ENCODE data around the gene RFT1. TPM values are rescaled to one million over a fixed set of nuclear protein-coding genes. Genes with fewer than 3 reads are reported as not detected.
A peak's percentile ranks its signal among the peaks of the same experiment; 100 is the strongest.

Gene RFT1
- total RNA-seq, 1 donor: 11.9 TPM

DNA sequence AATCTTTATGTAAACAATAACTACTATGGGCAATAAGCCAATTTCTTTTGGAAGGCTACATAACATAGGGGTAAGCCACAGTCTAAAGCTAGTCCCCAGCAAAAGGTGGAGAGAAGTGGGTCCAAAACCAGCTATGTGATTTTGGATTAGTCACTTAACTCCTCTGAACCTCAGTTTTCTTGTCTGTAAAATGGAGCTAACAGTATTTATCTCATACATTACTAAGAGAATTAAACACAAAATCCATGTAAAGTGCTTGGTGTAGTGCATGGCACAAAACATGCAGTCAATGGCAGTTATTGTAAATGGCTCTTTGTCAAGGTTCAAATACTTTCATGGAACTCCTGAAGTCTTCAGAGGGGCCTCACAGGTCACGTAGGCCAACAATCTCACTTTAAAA lies 13.3 kb downstream of the RFT1 start:
- Histone ChIP-seq H4K20me1 (ENCODE audit: insufficient read depth, low read length) (no peaks in the 10 kb centered on the region), H3K4me3 (ENCODE audit: insufficient read depth, low read length) (no peak overlapping the region), H3K79me2 (ENCODE audit: insufficient read depth, low read length) (no peaks in the 10 kb centered on the region), H3K27ac (ENCODE audit: low read depth, low read length) (no peak overlapping the region), H3K27me3 (ENCODE audit: insufficient read depth, low read length) (no peaks in the 10 kb centered on the region), H3K4me2 (ENCODE audit: insufficient read depth, low read length) (no peak overlapping the region), H3K4me1 (ENCODE audit: insufficient read depth, low read length) (peaks cover 15% of the 10 kb centered on the region), H2AFZ (ENCODE audit: low read length) (no peak overlapping the region), H3K36me3 (ENCODE audit: insufficient read depth, low read length) (peaks cover 37% of the 10 kb centered on the region), H3K9me3 (ENCODE audit: low read depth, low read length) (no peaks in the 10 kb centered on the region)
- TF ChIP-seq, protein P1, sequence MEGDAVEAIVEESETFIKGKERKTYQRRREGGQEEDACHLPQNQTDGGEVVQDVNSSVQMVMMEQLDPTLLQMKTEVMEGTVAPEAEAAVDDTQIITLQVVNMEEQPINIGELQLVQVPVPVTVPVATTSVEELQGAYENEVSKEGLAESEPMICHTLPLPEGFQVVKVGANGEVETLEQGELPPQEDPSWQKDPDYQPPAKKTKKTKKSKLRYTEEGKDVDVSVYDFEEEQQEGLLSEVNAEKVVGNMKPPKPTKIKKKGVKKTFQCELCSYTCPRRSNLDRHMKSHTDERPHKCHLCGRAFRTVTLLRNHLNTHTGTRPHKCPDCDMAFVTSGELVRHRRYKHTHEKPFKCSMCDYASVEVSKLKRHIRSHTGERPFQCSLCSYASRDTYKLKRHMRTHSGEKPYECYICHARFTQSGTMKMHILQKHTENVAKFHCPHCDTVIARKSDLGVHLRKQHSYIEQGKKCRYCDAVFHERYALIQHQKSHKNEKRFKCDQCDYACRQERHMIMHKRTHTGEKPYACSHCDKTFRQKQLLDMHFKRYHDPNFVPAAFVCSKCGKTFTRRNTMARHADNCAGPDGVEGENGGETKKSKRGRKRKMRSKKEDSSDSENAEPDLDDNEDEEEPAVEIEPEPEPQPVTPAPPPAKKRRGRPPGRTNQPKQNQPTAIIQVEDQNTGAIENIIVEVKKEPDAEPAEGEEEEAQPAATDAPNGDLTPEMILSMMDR (IDR thresholded peaks at IDR 0.05; ENCODE audit: extremely low read depth, low read depth, low read length): no peak
- no peak for DNase-seq (ENCODE audit: insufficient read length, low spot score, missing footprints)

DNA sequence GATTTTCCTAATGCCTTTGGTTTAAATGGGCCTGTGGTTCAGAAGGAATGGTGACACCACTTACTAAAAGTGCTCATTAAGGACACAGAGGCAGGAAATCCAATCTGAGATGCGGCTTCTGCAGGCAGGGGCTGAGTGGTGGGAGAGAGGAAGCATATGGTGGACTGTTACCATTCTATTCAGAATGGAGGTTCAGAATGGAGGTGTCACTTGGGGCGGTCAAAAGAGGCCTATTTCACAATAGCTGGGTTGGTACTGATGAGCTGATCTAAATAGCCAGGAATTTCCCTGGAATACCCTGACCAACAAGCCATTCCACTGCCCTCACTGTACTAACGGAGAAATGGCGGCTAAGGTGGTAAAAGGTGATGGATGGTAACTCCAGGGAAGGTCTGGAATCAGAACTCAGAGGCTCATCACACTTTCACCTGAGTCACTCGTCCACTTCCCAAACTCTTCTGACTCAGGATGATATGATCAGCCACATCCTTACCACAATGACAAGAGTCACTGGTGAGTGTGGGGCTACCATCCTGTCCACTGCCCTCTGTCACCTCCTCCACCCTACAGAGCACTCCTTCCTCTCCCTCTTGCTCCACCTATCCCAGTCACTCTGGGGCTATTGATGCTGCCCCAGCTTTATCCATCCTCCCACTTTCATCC lies 15.7 kb downstream of the RFT1 start:
- no peaks in the 10 kb centered on the region for H4K20me1 ChIP-seq (ENCODE audit: insufficient read depth, low read length)
- peaks cover 20% of the 10 kb centered on the region for H3K4me1 ChIP-seq (ENCODE audit: insufficient read depth, low read length)
- no peak overlapping the region for H3K4me3 ChIP-seq (ENCODE audit: insufficient read depth, low read length)
- H3K9me3 ChIP-seq (ENCODE audit: low read depth, low read length): no peaks in the 10 kb centered on the region
- no peak overlapping the region for H3K4me2 ChIP-seq (ENCODE audit: insufficient read depth, low read length)
- H3K79me2 ChIP-seq (ENCODE audit: insufficient read depth, low read length): no peaks in the 10 kb centered on the region
- TF ChIP-seq, protein P1 (IDR thresholded peaks at IDR 0.05; ENCODE audit: extremely low read depth, low read depth, low read length): no peak
- H2AFZ ChIP-seq (ENCODE audit: low read length): no peak overlapping the region
- H3K27me3 ChIP-seq (ENCODE audit: insufficient read depth, low read length): no peaks in the 10 kb centered on the region
- peak overlapping the region; percentile 6 for H3K27ac ChIP-seq (ENCODE audit: low read depth, low read length)
- DNase-seq (ENCODE audit: insufficient read length, low spot score, missing footprints): no peak
- H3K36me3 ChIP-seq (ENCODE audit: insufficient read depth, low read length): peaks cover 29% of the 10 kb centered on the region

DNA sequence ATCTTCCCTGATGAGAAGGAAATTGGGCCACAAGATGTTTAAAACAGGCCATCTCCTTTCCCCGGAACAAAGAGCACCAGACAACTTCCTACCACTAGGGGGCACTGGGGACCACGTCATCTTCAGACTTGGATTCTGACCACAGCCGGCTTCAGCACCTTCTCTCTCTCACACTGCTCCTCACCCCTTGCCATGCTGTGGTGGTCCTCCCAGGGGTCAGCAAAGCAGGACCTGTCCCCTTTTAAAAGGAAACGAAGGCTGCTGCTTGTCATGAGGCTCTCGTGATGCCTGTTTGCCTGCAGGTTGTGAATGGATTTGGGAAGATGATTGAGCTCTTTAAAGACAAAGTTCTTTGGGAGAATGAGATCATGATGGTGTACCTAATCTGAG lies 16.2 kb downstream of the RFT1 start:
- Histone ChIP-seq H3K9me3 (ENCODE audit: low read depth, low read length) (no peaks in the 10 kb centered on the region), H3K36me3 (ENCODE audit: insufficient read depth, low read length) (peaks cover 26% of the 10 kb centered on the region), H3K27ac (ENCODE audit: low read depth, low read length) (peak overlapping the region; percentile 6), H4K20me1 (ENCODE audit: insufficient read depth, low read length) (no peaks in the 10 kb centered on the region), H3K79me2 (ENCODE audit: insufficient read depth, low read length) (no peaks in the 10 kb centered on the region), H3K27me3 (ENCODE audit: insufficient read depth, low read length) (no peaks in the 10 kb centered on the region), H2AFZ (ENCODE audit: low read length) (peak overlapping the region; percentile 59), H3K4me3 (ENCODE audit: insufficient read depth, low read length) (no peak overlapping the region), H3K4me1 (ENCODE audit: insufficient read depth, low read length) (peaks cover 25% of the 10 kb centered on the region), H3K4me2 (ENCODE audit: insufficient read depth, low read length) (no peak overlapping the region)
- TF ChIP-seq, protein P1 (IDR thresholded peaks at IDR 0.05; ENCODE audit: extremely low read depth, low read depth, low read length): peak; percentile 98
- DNase-seq (ENCODE audit: insufficient read length, low spot score, missing footprints): peak; percentile 91

DNA sequence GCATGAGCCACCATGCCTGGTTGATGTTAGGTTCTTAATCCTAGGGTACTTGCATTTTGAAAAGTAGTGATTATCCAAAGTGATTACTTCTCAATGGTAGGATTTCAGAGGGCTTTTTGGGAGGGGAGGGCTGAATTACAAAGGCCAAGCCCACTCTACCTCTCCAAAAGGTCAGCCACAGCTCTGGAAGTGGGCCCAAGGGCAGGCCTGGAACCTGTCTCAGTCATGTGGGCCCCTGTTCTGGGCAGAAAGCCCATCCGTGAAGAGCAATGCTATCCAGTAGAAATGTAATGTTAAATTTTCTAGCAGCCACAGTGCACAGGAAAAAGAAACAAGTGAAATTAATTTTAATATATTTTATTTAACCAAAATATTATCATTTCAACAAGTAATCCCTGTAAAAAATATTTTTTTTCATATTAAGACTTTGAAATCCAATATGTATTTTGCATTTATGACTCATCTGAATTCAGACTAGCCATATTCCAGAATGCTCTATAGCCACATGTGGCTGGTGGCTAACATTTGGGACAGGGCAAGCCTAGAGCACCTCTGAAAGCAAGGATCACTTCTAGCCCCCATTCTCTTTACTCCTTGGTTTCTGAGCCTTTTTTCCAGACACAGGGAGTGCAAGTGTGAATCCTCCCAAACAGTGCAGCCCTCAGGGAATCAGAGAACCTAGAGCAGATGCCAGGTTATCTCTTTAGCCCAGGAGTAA lies 16.8 kb downstream of the RFT1 start:
- Histone ChIP-seq H3K4me2 (ENCODE audit: insufficient read depth, low read length) (no peak overlapping the region), H3K27me3 (ENCODE audit: insufficient read depth, low read length) (no peaks in the 10 kb centered on the region), H3K36me3 (ENCODE audit: insufficient read depth, low read length) (peaks cover 23% of the 10 kb centered on the region), H3K27ac (ENCODE audit: low read depth, low read length) (no peak overlapping the region), H3K4me3 (ENCODE audit: insufficient read depth, low read length) (no peak overlapping the region), H4K20me1 (ENCODE audit: insufficient read depth, low read length) (no peaks in the 10 kb centered on the region), H3K4me1 (ENCODE audit: insufficient read depth, low read length) (peaks cover 27% of the 10 kb centered on the region), H3K79me2 (ENCODE audit: insufficient read depth, low read length) (no peaks in the 10 kb centered on the region), H2AFZ (ENCODE audit: low read length) (peak overlapping the region; percentile 59), H3K9me3 (ENCODE audit: low read depth, low read length) (no peaks in the 10 kb centered on the region)
- TF ChIP-seq, protein P1 (IDR thresholded peaks at IDR 0.05; ENCODE audit: extremely low read depth, low read depth, low read length): no peak
- no peak for DNase-seq (ENCODE audit: insufficient read length, low spot score, missing footprints)

All from osteoblast (primary cell).